SH-SY5Y (cell line): Measurements from ENCODE around the gene DLGAP1.

Source experiments
- GATA2 ChIP-seq: IDR thresholded peaks from 2 replicates; pipeline ENCODE4 v1.6.1; 2011; ENCODE audit warnings: mild to moderate bottlenecking, low read depth, low read length
- GATA3 ChIP-seq: IDR thresholded peaks from 2 replicates; pipeline ENCODE4 v1.6.1; 2011; ENCODE audit warnings: low read depth, mild to moderate bottlenecking, low read length, moderate library complexity

- no peak for TF ChIP-seq GATA2
- no peak for TF ChIP-seq GATA3
Measured at GRCh38 chr18:3983351-3983969, 471.6 kb downstream of the DLGAP1 start.
